Activated CD8-positive, alpha-beta memory T cell treated with anti-CD3 and anti-CD28 coated beads, Interleukin-2, amount 50 U/mL, for 24 hours (primary cell): ENCODE measurements around the gene SLC39A11.

Experiments
- DNase-seq: peaks from one replicate; pipeline ENCODE4 v3.0.0-alpha.2; 2020; ENCODE audit errors: extremely low read depth

Gene SLC39A11

DNA sequence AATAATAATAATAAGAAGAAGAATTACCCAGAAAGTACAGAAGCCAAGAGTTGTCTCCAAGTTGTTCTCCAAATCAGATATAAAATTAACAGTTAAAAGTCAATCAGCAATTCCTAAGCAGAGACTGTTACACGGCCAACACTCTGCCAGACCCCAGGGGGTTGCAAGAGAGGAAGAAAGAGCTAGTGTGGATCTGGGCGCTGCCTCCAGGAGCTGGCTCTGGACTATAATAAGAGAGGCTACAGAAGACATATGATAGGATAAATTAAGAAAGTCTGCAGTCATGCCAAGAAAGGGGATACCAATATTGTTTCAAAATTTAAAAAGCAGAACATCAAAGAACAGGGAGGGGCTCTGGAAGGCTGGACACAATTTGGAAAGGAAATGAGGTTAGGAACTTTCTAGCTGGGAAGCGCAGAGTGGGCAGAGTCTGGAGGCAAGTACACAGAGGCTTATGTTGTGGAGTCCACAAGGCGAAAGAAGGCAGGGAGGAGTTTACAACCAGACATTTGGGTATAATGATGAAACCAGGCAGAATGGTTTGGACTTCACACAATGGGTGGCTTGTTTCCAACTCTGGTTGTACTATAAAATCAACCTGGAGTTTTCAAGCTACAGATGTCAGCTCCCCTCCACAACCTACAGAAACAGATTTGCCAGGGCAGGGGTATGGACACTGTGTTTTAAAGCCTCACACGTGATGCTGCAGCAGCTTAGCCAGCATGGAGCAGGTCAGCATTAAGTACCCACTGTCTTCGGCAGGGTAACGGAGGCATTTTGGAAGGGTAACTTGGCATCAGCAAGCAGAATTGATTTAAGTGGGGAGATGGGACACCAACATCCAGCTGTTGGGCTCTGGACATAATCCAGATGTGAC, 49.4 kb downstream of the SLC39A11 start:
- DNase-seq: no peak

- no peak for DNase-seq
Measured at GRCh38 chr17:73042225-73042624, 50.3 kb downstream of the SLC39A11 start.

DNA sequence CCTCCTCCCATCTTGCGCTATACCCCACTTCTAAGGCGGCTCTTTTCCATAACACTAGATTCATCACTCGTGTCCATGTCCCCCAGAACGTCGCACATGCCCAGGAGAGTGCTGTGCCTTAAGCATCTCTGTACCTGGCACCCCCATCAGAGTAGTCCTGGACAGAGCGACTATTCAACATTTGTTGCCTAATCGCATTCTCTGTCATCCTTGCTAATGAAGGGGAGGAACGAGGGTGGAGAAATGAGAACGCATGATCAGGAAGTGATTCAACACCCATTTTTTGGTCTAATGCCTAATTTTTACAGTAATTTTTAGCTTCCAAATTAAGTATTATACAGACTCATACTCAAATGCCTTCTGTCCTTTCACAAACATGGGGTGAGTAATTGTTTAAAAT, 53.2 kb downstream of the SLC39A11 start:
- no peak for DNase-seq

DNA sequence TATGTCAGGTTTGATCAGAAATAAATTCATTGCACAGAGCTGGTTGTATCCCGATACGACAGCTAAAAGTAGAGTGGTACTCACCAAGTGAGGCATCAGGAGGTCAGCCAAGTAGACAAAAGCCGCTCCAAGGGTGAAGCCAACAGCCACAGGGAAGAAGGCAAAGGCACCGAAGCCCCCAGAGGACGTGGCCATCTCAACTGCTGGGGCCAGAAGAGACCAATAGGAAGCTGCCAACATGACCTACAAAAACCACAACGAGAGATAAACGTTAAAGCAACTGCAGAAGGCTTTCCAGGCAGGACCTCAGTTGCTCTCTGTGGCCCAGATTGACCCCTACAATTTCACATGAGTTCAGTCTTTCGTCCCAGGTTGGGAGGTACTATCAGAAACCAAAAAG, 61.0 kb downstream of the SLC39A11 start:
- DNase-seq: no peak

GRCh38 chr17:73030995-73031394, 61.5 kb downstream of the SLC39A11 start:
- no peak for DNase-seq

- DNase-seq: no peak
Measured at GRCh38 chr17:73030501-73030921, 62.0 kb downstream of the SLC39A11 start.

- no peak for DNase-seq
Measured at GRCh38 chr17:73029991-73030390, 62.5 kb downstream of the SLC39A11 start.

DNA sequence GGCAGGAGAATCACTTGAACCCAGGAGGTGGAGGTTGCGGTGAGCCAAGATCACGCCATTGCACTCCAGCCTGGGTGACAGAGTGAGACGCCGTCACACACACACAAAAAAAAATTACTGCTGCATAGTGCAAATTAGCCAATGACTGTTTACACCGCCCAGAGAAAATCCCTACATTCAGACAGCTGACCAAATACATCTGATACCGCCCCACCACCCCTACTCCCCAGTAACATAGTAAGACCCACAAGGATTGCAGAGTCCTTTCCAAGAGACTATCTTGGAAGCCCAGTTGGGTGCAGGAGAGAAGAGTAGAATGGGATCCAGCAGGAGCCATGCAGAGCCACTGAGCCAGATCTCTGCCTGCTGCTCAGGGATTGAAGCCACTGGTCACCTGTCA, 63.5 kb downstream of the SLC39A11 start:
- no peak for DNase-seq

DNA sequence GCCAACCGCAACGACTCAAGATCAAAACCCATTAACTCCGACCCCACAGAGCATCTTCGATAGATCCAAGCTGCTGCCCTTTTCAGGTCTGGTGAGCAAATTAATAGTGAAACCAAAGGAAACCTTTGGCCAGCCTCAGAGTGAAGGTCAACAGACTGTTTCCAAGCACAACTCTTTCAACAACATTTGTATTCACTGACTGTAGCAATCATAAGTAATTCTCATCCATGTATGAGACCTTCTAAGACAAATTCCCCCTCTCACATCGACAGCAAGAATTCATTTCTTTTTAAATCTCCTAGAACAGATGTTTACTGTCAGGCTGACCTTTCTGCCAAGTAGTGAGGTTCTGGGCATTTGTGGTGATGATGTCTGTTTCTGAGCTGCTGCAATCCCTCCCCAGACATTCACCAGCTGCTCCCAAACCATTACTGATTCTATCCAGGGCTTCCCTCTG, 64.2 kb downstream of the SLC39A11 start:
- no peak for DNase-seq

DNA sequence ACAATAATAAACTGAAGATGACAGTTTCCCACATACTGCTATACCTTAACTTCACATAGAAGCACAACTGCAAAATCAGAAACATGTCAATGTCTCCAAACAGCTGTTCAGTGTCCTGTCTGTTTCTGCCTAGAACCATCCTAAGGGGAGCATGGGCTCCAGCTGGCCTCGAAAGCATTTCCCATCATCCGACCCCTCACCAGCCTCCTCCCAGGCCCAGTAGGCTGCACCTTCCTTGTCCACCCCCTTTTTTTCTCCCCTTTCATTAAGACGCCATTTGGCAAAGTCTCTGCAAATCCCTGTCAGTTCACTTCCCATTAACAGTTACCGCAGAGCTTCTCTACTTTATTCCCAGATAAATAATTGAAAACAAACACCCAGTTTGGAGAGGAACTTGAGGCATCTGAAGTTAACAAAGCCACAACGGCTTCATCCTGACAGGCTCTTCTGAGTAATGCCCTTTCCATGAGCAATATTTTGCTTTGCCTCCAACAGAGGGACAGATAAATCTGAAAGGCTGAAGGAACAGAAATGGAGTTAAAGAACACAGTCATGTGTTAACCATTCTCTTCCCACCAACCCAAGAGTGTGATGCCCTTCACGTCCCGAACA, 65.3 kb downstream of the SLC39A11 start:
- no peak for DNase-seq

DNA sequence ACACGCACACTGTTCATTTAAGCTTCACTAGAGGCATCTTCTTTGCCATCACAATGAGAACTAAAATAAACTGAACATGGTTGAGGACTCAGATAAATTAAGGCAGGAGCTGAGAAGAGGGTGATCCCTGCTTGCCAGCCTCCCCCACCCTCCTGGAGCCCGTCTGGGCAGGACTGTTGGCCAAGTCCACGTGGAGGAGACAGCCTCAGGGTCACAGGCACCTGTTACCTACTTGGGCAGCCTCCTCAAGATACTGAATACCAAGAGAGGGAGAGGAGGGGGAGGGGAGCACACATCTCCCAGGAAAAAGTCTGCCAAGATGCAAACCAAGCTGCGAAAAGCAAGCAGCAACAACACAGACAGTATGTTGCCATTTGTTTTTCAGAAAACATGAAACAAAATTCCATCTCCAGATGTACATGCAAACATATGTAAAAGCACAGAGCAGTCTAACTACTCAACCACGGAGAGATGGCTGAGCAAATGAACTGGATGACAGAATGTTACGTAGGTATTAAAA, 67.4 kb downstream of the SLC39A11 start:
- DNase-seq: no peak

DNA sequence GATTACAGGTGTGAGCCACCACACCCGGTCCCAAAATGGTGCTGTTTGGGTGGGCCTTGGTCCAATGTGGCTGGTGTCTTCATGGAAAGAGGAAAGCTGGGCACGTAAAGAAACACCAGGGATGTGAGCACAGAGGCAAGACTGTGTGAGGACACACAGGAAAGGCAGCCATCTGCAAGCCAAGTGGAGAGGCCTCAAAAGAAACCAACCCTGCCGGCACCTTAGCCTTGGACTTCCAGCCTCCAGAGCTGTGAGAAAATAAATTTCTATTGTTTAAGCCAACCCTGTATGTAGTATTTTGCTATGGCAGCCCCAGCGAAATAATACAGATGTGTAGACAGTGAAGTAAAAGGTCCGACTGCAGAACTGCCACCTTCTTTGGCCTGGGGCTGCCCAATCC, 68.7 kb downstream of the SLC39A11 start:
- DNase-seq: no peak

- no peak for DNase-seq
Measured at GRCh38 chr17:73022694-73023093, 69.8 kb downstream of the SLC39A11 start.

GRCh38 chr17:73021771-73022170, 70.7 kb downstream of the SLC39A11 start:
- no peak for DNase-seq

GRCh38 chr17:73020110-73020509, 72.4 kb downstream of the SLC39A11 start:
- DNase-seq: no peak

- DNase-seq: no peak
Measured at GRCh38 chr17:73018599-73018998, 73.9 kb downstream of the SLC39A11 start.

GRCh38 chr17:73017658-73018057, 74.8 kb downstream of the SLC39A11 start:
- no peak for DNase-seq

DNA sequence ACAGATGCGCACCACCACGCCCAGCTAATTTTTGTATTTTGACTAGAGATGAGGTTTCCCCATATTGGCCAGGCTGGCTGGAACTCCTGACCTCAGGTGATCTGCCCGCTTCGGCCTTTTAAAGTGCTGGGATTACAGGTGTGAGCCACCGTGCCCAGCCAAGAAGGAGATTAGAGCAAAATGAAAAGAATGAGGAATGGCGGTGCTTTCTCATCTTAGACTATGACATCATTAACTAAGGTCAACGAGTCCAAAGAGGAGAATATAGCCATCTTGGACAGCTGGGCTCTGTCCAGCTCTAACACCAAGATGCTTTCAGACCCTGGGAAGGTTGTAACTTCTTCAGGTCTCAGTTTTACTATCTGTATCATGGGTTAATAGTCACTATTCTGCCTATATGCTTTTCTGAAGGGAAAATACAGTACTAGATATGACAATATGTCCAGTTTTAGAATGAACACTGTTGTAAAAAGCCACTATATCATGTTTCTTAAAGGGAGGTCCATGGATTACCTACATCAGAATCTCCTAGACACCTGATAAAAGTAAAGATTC, 76.7 kb downstream of the SLC39A11 start:
- DNase-seq: no peak

GRCh38 chr17:73013816-73014663, 78.4 kb downstream of the SLC39A11 start:
- DNase-seq: no peak

DNA sequence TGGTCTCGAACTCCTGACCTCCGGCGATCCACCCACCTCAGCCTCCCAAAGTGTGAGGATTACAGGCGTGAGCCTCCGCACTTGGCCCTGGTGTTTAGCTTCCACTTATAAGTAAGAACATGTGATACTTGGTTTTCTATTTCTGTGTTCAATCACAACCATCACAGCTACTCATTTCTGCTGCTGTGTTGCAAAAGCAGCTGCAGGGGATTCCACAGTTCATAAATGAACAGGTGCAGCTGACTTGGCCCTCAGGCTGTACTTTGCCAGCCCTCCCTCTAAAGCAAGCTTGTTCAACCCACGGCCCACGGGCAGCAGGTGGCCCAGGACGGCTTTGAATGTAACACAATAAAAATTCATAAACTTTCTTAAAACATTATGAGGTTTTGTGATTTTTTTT, 79.2 kb downstream of the SLC39A11 start:
- no peak for DNase-seq

DNA sequence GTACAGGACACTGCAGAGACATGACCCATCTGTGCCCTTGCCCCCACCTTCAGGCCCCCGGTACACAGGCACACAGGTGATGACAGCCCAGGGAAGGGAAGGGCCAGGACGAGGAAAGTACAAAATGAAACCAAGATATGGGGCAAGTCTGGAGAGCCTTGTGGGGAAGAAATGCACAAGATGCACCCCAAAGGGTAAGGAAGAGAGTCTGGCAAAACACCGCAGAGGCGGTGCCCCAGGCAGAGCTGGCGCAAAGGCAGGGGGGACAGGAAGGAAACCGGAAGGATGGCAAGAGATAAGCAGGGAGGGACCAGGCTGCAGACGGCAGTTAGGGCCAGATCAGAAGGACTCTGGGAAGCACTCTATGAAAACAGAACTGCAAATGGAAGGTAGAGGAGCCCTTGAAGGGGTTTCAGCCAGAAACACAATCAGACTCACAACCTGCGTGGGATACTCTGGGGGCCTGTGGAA, 81.4 kb downstream of the SLC39A11 start:
- DNase-seq: no peak

GRCh38 chr17:73010414-73010813, 82.1 kb downstream of the SLC39A11 start:
- no peak for DNase-seq
